HG02973 (cell line): ENCODE measurements around the gene CTNS.

Experiments
- ATAC-seq: cut with Tn5 transposase; IDR thresholded peaks from one replicate; pipeline ENCODE4 v1.9.1; 2021; ENCODE audit warnings: moderate library complexity; ENCODE audit not compliant: unreplicated experiment

Gene CTNS

GRCh38 chr17:3622977-3623594, 13.5 kb upstream of the CTNS start:
- no peak for ATAC-seq

GRCh38 chr17:3626831-3627768, 9.5 kb upstream of the CTNS start:
- no peak for ATAC-seq

DNA sequence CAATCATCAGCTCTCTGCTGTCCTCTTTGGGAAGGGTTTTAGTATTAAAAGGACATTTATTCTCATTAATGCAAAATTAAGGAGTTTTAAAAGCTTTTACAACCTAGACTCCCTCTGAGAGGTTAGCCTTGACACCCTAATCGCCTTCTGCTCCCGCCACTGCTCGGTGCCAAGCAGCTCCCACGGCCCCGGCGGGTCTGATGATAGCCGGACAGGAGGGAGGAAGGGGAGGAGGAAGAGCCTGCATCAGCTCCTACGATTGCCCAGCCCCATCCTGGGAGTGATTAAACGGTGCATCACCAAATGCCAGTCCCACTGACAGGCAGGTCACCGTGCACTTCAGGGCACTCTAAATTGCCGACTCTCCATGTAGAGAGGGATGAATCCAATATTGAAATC, 8.8 kb upstream of the CTNS start:
- ATAC-seq = no peak

DNA sequence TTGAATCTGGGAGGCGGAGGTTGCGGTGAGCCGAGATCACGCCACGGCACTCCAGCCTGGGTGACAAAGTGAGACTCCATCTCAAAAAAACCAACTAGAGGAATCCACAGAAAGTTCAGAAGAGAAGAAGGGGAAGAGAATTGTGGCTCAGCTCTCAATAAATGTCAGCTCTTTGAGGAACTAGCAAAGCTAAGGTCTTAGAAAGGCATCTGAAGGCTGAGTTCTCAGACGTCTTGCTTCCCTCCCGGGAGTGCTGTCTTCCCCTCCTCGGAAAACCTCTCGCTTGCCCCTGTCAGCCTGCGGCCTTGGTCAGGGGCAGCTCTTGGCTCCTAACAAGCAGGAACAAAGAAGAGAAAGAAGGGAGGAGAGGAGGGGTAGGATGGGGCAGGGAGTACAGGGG, 5.8 kb upstream of the CTNS start:
- ATAC-seq = no peak

GRCh38 chr17:3632287-3632686, 4.3 kb upstream of the CTNS start:
- ATAC-seq = no peak

GRCh38 chr17:3635474-3636153, 946 bp upstream of the CTNS start:
- ATAC-seq = no peak

DNA sequence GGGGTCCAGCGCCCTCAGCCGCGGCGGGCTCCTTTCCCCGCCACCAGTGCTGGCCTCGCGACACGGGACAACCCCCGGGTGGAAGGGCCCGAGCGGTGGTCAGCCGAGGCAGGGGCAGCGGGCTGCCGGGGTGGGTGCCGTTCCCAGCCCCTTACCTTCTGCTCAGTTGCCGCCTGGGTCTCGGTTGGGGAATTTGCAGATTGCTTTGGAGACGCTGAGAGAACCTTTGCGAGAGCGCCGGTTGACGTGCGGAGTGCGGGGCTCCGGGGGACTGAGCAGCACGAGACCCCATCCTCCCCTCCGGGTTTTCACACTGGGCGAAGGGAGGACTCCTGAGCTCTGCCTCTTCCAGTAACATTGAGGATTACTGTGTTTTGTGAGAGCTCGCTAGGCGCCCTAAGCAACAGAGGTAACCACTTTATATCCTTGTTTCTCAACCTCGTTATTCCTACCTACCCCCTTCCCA, 381 bp downstream of the CTNS start:
- no peak for ATAC-seq

DNA sequence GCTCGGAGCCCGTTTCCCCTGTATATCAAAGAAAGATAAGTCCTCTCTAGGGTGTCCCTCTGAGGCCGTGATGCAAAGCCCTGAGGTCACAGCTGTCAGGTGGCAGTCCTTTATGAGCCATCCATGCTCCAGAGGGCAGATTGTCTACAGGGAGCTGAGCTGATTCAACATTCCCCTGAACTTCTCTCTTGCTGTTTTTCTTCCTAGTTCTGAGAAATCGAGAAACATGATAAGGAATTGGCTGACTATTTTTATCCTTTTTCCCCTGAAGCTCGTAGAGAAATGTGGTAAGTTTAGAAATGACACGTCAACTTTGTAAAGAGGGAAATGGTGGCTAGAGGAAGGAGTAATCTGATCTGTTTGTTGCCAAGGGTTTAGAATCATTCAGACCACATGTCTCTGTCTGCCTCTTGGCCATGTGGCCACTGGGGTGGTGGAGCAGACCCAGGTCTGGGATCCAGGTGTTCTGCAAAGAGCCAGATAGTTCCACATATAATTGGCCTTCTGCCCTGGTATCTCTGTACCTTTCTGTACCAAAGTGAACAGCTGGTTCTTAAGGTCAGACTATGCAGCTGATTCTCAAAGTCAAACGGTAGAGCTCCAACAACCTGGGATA, 3.5 kb downstream of the CTNS start:
- ATAC-seq = no peak

GRCh38 chr17:3641014-3641413, 4.5 kb downstream of the CTNS start:
- ATAC-seq = no peak

DNA sequence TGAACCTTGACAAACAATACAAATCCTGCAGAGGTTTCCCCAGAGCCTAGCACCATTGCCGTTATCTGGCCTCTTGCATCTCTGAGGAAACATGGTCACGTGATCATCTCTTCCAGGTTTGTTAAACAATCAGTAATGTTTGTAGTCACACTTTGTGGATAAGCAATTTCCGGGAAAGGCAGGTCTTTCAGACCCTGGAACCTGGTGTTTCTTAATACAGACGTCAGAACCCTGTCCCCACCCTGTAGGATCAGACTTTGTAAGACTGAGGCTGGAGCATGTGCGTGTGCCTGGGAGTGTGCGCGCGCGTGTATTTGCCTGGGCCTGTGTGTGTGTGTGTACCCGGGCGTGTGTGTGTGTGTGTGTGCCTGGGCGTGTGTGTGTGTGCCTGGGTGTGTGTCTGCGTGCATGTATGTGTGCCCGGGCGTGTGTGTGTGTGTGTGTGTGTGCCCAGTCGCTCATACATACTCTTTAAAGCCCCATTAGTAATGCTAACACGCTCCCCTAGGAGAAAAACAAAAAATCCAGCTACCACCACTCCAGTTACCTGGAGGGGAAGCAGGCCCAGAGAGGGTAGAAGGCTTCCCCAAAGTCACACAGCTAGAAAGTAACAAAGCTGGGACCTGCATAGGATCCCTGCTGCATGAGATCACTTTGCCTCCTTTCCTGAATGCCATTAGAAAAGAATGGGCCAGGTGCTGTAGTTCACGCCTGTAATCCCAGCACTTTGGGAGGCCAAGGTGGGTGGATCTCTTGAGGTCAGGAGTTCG, 5.3 kb downstream of the CTNS start:
- ATAC-seq = no peak

DNA sequence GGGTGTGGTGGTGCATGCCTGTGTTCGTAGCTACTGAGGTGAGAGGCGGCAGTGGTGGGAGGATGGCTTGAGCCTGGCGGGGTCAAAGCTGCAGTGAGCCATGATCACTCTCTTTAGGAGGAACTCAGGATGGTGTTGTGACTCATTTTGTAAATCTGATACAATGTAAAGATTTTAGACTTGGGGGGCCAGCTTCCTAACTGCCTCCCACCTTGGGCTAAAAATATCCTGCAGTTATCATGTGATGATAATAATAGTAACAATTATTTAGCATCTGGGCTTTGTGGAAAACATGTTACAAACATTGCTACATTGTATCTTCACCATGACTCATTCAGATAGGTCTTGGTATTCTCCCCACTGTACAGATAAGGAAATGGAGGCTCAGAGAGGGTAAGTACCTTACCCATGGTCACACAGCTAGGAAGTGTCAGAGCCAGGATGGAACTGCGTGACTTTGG, 7.4 kb downstream of the CTNS start:
- no peak for ATAC-seq

- no peak for ATAC-seq
These were observed 8.8 kb downstream of the CTNS start for GRCh38 chr17:3645310-3645709.

DNA sequence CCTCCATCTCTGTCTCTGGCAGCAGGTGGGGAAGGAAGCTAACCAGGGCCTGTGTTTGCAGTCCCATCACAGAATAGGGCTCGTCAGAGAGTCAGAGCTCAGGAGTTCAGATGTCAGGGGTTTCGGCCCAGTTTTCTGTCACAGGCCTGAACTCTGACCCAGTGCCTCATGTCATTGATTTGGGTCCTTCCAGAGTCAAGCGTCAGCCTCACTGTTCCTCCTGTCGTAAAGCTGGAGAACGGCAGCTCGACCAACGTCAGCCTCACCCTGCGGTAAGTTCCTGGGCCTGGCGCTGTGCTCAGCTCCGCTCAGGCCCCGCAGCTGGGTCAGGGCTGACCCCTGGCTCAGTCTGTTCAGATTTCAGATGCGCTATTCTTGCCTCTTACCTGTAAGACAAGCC, 10.7 kb downstream of the CTNS start:
- no peak for ATAC-seq

- ATAC-seq = no peak
These were observed 11.4 kb downstream of the CTNS start for GRCh38 chr17:3647769-3648555.

DNA sequence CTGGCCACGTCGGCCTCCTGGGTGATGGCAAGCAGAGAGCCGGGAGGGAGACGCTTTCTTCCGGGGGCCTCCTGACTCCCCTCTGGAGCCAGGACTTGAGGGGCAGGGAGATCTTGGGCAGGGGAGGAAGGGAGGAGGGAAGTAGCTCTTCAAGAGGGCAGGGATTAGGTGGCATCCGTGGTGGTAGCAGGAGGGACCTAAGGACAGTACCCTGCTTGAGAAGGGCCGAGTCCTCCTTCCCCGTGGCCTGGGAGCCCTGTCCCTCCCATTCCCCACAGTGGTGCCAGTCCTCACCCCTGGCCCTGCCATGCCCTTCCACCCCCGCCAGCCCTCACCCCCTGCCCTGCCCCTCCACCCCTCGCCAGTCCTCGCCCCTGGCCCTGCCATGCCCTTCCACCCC, 19.2 kb downstream of the CTNS start:
- no peak for ATAC-seq

GRCh38 chr17:3656353-3656752, 19.8 kb downstream of the CTNS start:
- no peak for ATAC-seq

GRCh38 chr17:3656755-3657587, 20.4 kb downstream of the CTNS start:
- no peak for ATAC-seq

DNA sequence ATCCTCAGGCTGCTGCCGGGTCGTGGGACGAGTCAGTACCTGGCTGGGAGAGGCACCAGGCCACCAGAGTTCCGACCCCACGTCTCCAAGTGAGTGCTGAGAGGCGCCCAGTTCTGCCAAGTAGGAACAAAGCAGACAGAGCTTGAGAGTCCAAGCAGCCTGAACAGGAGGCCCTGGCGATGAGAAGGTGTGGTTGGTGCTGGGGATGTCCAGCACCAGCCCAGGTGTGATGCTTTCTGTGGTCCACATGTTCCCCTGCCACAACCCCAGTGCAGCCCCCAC, 21.0 kb downstream of the CTNS start:
- ATAC-seq = no peak
